ENCODE data around the gene TMTC2.

DNA sequence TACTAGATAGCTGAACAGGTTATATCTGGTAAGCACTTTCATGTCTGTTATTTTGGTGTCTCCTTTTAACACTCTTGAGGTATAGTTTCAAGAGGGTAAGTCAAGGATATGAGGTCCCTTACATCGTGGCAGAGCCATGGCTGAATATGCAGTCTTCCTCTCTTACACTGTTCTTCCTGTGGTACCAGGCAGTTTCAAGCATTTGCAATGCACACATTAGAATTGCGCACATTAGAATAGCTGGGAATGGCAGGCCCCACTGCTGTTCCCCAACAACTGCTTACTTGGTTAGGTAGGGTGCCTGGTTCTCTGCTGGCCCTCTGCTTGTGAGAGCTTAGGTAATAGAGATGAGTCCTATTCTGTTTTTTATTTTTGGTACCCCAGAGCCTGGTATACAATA, 41.2 kb downstream of the TMTC2 start:
- TF ChIP-seq, protein P1, sequence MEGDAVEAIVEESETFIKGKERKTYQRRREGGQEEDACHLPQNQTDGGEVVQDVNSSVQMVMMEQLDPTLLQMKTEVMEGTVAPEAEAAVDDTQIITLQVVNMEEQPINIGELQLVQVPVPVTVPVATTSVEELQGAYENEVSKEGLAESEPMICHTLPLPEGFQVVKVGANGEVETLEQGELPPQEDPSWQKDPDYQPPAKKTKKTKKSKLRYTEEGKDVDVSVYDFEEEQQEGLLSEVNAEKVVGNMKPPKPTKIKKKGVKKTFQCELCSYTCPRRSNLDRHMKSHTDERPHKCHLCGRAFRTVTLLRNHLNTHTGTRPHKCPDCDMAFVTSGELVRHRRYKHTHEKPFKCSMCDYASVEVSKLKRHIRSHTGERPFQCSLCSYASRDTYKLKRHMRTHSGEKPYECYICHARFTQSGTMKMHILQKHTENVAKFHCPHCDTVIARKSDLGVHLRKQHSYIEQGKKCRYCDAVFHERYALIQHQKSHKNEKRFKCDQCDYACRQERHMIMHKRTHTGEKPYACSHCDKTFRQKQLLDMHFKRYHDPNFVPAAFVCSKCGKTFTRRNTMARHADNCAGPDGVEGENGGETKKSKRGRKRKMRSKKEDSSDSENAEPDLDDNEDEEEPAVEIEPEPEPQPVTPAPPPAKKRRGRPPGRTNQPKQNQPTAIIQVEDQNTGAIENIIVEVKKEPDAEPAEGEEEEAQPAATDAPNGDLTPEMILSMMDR (IDR thresholded peaks at IDR 0.05): no peak
- TF ChIP-seq POLR2A (IDR thresholded peaks at IDR 0.05): no peak

All from testis (tissue), 2 donors.